GM12865 (cell line): Measurements from ENCODE around the gene USP17L26.
"Not testable (repeated sequence)": the region's sequence is repeated elsewhere in the genome, so short reads cannot be mapped to it uniquely, and the experiment has no call there.

Experiments
- DNase-seq: peaks from one replicate; pipeline ENCODE4 v3.0.0; 2010; ENCODE audit warnings: low read depth
- H3K4me3 ChIP-seq: 2 replicates; pipeline ENCODE4 v1.5.1; 2011; ENCODE audit warnings: mild to moderate bottlenecking, low read depth, low read length, control low read depth
- CTCF ChIP-seq: IDR thresholded peaks from 2 replicates; pipeline ENCODE4 v1.5.1; 2011; ENCODE audit warnings: low read length, control low read depth, low read depth, inconsistent platforms; ENCODE audit not compliant: insufficient read depth; ENCODE audit errors: missing control alignments

USP17L26 gene

GRCh38 chr4:9334358-9334757, at the start of gene USP17L26:
USP17L26 (plus strand) TSS chr4:9334658; CDS start chr4:9334658, 0 bp downstream.
- H3K4me3 ChIP-seq, DNase-seq: not testable (repeated sequence)

GRCh38 chr4:9324191-9324590, 10.3 kb upstream of the USP17L26 start:
- not testable (repeated sequence) for H3K4me3 ChIP-seq, DNase-seq

- not testable (repeated sequence) for DNase-seq, H3K4me3 ChIP-seq
Observed at GRCh38 chr4:9324865-9325264, 9.6 kb upstream of the USP17L26 start, which contains the start of gene USP17L24. USP17L24 (plus strand) TSS chr4:9325165; CDS start chr4:9325165, 0 bp downstream.

- not testable (repeated sequence) for DNase-seq
Observed at GRCh38 chr4:9329611-9330010, 4.8 kb upstream of the USP17L26 start, which contains the start of gene USP17L25. USP17L25 (plus strand) TSS chr4:9329911; CDS start chr4:9329911, 0 bp downstream.

GRCh38 chr4:9339103-9339502, 4.6 kb downstream of the USP17L26 start, which contains the start of gene USP17L5:
USP17L5 (plus strand) TSS chr4:9339403; CDS start chr4:9339403, 0 bp downstream.
- DNase-seq, H3K4me3 ChIP-seq: not testable (repeated sequence)

More at GRCh38 chr4:9329611-9330010, 4.8 kb upstream of the USP17L26 start, which contains the start of gene USP17L25:
- H3K4me3 ChIP-seq = not testable (repeated sequence)

GRCh38 chr4:9343848-9344247, 9.4 kb downstream of the USP17L26 start, which contains the start of gene USP17L27:
USP17L27 (plus strand) TSS chr4:9344148; CDS start chr4:9344148, 0 bp downstream.
- not testable (repeated sequence) for DNase-seq

GRCh38 chr4:9348593-9348992, 14.1 kb downstream of the USP17L26 start, which contains the start of gene USP17L28:
USP17L28 (plus strand) TSS chr4:9348893; CDS start chr4:9348893, 0 bp downstream.
- not testable (repeated sequence) for DNase-seq, H3K4me3 ChIP-seq

More at GRCh38 chr4:9343848-9344247, 9.4 kb downstream of the USP17L26 start, which contains the start of gene USP17L27:
- H3K4me3 ChIP-seq = not testable (repeated sequence)

GRCh38 chr4:9350866-9351265, 16.4 kb downstream of the USP17L26 start:
- not testable (repeated sequence) for H3K4me3 ChIP-seq, DNase-seq

GRCh38 chr4:9353338-9353737, 18.9 kb downstream of the USP17L26 start, which contains the start of gene USP17L29:
USP17L29 (plus strand) TSS chr4:9353638; CDS start chr4:9353638, 0 bp downstream.
- not testable (repeated sequence) for DNase-seq, H3K4me3 ChIP-seq

- not testable (repeated sequence) for DNase-seq
Observed at GRCh38 chr4:9362829-9363228, 28.4 kb downstream of the USP17L26 start, which contains the start of gene USP17L30. USP17L30 (plus strand) TSS chr4:9363129; CDS start chr4:9363129, 0 bp downstream.

GRCh38 chr4:9379881-9380280, 45.4 kb downstream of the USP17L26 start:
- not testable (repeated sequence) for DNase-seq, H3K4me3 ChIP-seq

More at GRCh38 chr4:9362829-9363228, 28.4 kb downstream of the USP17L26 start, which contains the start of gene USP17L30:
- H3K4me3 ChIP-seq = not testable (repeated sequence)

- not testable (repeated sequence) for DNase-seq, H3K4me3 ChIP-seq
Observed at GRCh38 chr4:9381012-9381534, 46.6 kb downstream of the USP17L26 start.

- H3K4me3 ChIP-seq = no peak overlapping the region
- TF ChIP-seq CTCF = no peak
- no peak for DNase-seq
Observed at GRCh38 chr4:9384126-9384525, 49.7 kb downstream of the USP17L26 start.
